GM12892 (cell line): Measurements from ENCODE around the gene ATP7B.

Experiments used
- DNase-seq: peaks from one replicate; pipeline ENCODE4 v3.0.0; 2011; ENCODE audit not compliant: insufficient read length
- FAIRE-seq: peaks from 2 replicates; lab custom pipeline; 2011; peaks lifted over from hg19 to GRCh38; lab: Jason Lieb, UNC
- POLR2A ChIP-seq: IDR thresholded peaks from 2 replicates; pipeline ENCODE4 v1.6.1; 2011; ENCODE audit warnings: low read depth, low read length, control low read depth
- POLR2AphosphoS5 ChIP-seq: IDR thresholded peaks from 2 replicates; pipeline ENCODE4 v1.6.1; 2011; ENCODE audit warnings: low read depth, low read length, control low read depth
- TAF1 ChIP-seq: IDR thresholded peaks from 2 replicates; pipeline ENCODE4 v1.6.1; 2011; ENCODE audit warnings: low read depth, mild to moderate bottlenecking, control low read depth, low read length, borderline replicate concordance

The ATP7B gene

GRCh38 chr13:52025475-52026245 is 14.4 kb upstream of the ATP7B start:
- FAIRE-seq (no peak), DNase-seq (no peak)
- no peak for TF ChIP-seq TAF1
- TF ChIP-seq POLR2A = no peak
- no peak for TF ChIP-seq POLR2AphosphoS5

- FAIRE-seq = no peak
- TF ChIP-seq POLR2A (no peak), POLR2AphosphoS5 (no peak), TAF1 (no peak)
- no peak for DNase-seq
Observed at GRCh38 chr13:52024481-52024880, 13.2 kb upstream of the ATP7B start, which contains the start of gene UTP14C. TSS of gene UTP14C (plus strand) at chr13:52024691. CDS start at chr13:52028805, 4,114 bp downstream.

- DNase-seq (no peak), FAIRE-seq (no peak)
Observed at GRCh38 chr13:52022356-52022755, 11.1 kb upstream of the ATP7B start.

GRCh38 chr13:52020191-52020590 is 8.9 kb upstream of the ATP7B start:
- FAIRE-seq = no peak
- TF ChIP-seq POLR2AphosphoS5 (no peak), TAF1 (no peak), POLR2A (no peak)
- DNase-seq = no peak

More at GRCh38 chr13:52022356-52022755, 11.1 kb upstream of the ATP7B start:
- TF ChIP-seq POLR2A (no peak), POLR2AphosphoS5 (no peak), TAF1 (no peak)

GRCh38 chr13:52016296-52016695 is 5.0 kb upstream of the ATP7B start:
- TF ChIP-seq TAF1 (no peak), POLR2A (no peak), POLR2AphosphoS5 (no peak)
- no peak for DNase-seq
- FAIRE-seq = no peak

- no peak for DNase-seq
- FAIRE-seq = no peak
- no peak for TF ChIP-seq POLR2A
- no peak for TF ChIP-seq POLR2AphosphoS5
- no peak for TF ChIP-seq TAF1
Observed at GRCh38 chr13:52012512-52012836, 1.2 kb upstream of the ATP7B start.

GRCh38 chr13:52011632-52012511 is 622 bp upstream of the ATP7B start, which contains the start of gene ALG11:
TSS of gene ALG11 (plus strand) at chr13:52012398. CDS start at chr13:52012419, 21 bp downstream.
- peak; percentile 92 for DNase-seq
- peak; percentile 98 for FAIRE-seq
- peak; percentile 90 for TF ChIP-seq POLR2A
- TF ChIP-seq TAF1 = peak; percentile 82; the same call in 1 of the 2 replicates
- TF ChIP-seq POLR2AphosphoS5 = peak; percentile 81

GRCh38 chr13:52009946-52010345 is 1.3 kb downstream of the ATP7B start:
- DNase-seq (no peak), FAIRE-seq (no peak)
- TF ChIP-seq POLR2A = no peak
- no peak for TF ChIP-seq POLR2AphosphoS5
- TF ChIP-seq TAF1 = no peak

GRCh38 chr13:52006523-52007245 is 4.6 kb downstream of the ATP7B start:
- TF ChIP-seq POLR2A = no peak
- TF ChIP-seq POLR2AphosphoS5 = no peak
- TF ChIP-seq TAF1 = no peak
- DNase-seq (no peak), FAIRE-seq (no peak)

- FAIRE-seq (no peak), DNase-seq (no peak)
- TF ChIP-seq TAF1 (no peak), POLR2AphosphoS5 (no peak), POLR2A (no peak)
Observed at GRCh38 chr13:52005841-52006522, 5.3 kb downstream of the ATP7B start.
